GM20000 (cell line): ENCODE data around the gene C1QL1.

Experiments
- DNase-seq: peaks from one replicate; pipeline ENCODE4 v3.0.0; 2012; ENCODE audit warnings: low spot score
- TF ChIP-seq, protein P1 (sequence below): IDR thresholded peaks from 2 replicates; pipeline ENCODE4 v1.5.1; 2012; ENCODE audit warnings: mild to moderate bottlenecking, control low read depth; ENCODE audit errors: extremely low read depth, missing control alignments

C1QL1 gene

DNA sequence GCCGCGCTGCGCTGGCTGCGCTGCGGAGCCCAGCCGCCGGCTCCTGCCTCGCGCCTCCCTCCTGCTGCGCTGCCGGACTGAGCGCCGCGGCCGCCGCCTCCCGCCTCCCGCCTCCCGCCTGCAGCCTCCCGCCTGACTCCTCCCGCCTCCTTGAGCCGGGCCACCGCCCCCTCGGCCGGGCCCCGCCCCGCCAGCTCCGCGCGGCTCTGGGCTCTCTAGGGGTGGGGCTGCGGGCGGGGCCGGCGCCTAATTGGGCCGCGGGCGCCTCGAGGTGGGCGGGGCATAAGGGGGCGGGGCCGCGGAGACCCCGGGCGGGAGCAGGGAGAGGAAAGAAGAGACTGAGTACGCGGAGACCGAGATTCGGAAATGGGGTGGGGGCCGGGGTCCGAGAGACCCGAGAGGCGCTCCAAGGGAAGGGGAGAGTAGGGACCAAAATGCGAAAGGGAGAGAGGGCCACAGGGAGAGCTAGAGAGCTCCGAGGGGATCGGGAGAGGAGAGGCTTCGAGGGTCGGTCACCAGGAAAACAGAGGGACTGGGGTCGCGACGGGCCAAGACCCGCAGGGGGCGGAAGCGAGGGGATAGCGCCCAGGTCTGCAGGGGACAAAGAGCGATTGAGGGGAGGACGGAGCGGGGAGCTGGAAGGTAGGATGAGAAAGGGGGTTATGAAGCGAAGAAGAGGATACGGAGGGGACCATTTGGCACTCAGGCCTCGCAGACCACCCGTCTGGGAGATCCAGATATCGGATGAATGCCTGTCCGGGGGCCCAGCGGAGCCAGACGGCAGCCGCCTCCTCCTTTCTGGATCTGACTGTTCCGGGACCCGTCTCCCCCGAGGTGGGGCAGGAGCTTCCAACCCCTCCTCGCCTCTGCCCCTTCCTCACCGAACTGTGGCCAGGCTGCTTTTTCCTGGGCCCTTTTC lies at the start of gene C1QL1:
TSS of gene C1QL1 (minus strand) at position 79 of the 919 bp plus-strand sequence. CDS start 255 bp downstream, outside the sequence.
- TF ChIP-seq, protein P1, sequence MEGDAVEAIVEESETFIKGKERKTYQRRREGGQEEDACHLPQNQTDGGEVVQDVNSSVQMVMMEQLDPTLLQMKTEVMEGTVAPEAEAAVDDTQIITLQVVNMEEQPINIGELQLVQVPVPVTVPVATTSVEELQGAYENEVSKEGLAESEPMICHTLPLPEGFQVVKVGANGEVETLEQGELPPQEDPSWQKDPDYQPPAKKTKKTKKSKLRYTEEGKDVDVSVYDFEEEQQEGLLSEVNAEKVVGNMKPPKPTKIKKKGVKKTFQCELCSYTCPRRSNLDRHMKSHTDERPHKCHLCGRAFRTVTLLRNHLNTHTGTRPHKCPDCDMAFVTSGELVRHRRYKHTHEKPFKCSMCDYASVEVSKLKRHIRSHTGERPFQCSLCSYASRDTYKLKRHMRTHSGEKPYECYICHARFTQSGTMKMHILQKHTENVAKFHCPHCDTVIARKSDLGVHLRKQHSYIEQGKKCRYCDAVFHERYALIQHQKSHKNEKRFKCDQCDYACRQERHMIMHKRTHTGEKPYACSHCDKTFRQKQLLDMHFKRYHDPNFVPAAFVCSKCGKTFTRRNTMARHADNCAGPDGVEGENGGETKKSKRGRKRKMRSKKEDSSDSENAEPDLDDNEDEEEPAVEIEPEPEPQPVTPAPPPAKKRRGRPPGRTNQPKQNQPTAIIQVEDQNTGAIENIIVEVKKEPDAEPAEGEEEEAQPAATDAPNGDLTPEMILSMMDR, result no peak
- DNase-seq, result peak; percentile 100

DNA sequence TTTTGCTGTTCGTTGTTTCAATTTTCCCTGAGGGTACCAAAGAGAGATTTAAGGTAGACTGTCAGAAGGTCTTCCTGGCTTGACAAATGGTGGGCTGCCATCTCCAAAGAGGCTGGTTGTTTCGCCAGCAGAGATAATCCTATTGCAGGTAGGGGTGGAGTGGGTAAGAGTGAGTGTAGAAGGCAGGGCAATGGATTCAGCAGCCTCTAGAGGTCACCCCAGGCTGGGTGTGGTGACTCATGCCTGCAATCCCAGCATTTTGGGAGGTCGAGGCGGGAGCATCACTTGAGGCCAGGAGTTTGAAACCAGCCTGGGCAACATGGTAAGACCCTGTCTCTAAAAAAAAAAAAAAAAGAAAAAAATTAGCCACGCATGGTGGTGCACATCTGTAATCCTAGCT lies 48.7 kb upstream of the C1QL1 start:
- TF ChIP-seq, protein P1, result peak; percentile 13
- no peak for DNase-seq

DNA sequence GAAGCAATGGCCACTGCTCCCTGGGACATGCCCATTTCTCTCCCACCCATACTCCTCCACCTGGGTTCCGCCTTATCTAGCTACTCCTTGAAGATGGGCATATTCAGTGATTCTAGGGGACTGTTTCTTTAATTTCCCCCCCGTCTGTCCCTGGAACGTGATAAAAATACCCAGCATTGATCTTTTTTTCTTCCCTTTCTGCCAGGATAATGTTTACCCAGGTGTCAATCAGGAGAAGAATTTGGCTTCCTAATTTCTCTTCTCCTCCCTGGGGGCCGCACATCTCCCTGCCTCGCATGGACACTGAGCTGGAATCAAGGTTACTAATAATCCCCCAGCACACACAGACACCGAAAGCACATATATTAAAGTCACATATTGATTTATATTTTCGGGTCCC lies 48.1 kb upstream of the C1QL1 start:
- DNase-seq, result no peak
- TF ChIP-seq, protein P1, result no peak

DNA sequence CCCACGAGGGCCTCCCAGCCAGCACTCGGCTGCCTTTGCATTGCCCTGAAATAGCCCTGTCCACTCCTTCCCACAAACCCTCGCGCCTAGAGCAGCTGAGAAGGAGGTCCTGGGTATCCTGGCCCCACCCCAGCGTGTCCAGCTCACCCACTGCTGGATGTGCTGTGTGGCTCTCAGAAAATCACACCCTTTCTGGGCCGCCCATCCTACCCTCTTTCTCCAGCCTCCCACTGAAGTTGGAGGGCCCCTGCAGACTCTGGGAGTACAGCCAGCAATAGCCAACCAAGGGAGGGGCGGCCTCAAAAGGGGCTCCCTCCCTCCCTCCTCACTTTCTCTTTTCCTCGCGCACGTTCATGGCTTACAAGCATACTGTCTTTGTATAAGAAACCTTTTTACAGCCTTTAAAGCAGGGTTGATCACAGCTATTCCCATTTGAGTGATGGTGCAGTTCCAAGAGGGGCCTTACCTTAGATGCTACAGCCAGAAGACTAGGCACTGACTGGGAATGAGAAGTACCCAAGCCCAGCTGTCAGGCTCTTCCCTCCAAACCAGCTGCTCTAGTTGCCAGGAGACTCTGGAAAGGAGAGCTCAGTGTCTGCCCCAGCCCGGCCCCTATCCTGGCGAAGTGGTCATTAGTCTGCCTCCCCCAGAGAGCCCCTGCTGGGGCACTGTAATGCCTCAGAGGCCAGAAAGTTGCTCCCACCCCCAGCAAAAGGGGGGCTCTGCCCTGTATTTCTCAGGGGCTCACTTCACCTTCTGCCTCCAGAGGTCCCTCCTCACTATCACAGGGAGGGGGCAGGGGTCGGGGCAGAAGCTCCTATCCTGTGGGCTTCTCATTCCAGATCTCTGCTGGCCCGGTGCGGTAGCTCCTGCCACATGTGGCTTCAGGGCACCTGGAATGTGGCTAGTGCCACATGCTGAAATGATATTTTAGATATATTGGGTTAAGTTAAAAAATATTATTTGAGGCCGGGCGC lies 45.2 kb upstream of the C1QL1 start:
- TF ChIP-seq, protein P1, result no peak
- DNase-seq, result no peak

DNA sequence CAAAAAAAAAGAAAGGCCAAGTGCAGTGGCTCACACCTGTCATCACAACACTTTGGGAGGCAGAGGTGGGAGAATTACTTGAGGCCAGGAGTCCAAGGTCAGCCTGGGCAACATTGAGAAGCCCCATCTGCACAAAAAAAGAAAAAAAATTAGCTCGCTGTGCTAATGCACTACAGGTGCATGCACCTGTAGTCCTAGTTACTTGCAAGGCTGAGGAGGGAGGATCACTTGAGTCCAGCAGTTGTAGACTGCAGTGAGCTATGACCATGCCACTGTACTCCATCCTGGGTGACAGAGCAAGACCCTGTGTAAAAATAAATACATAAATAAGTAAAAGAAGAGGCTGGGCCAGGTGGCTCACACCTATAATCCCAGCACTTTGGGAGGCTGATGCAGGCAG lies 43.7 kb upstream of the C1QL1 start:
- DNase-seq, result no peak
- TF ChIP-seq, protein P1, result no peak

DNA sequence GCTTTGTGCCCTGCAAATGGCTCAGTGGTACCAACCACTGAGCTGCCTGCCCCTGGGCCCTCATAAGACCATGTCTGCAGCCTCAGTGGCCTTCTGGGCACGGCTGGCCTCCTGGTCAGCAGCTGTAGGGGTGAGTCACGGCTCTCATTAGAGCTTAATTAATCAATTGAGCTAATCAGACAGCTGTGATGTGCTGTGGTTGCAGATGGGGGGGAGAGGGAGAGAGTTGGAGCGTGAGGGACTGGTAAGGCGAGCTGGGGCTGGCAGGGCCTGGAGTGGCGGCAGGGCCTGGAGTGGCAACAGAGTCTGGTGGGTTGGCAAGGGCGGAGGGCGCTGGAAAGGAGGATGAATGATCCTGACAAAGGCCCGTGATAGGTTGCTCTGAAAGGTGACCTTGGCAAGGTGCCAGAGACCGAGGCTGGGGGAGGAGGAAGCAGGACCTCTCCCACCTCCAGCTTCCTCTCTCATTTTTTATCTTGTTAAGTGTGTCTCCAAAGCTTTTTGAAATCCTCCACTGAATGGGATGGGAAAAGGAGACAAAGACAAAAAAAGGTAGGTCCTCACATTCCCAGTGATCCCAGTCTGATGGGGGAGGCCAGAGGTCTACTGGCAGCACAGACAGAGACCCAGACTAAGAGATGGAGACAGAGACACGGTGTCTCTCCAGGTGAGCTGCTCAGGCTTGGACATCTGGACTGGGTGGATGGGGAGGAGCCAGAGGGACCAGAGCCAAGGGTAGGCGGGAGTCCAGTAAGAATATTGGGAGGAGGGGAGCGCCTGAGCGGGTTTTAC lies 41.8 kb upstream of the C1QL1 start:
- TF ChIP-seq, protein P1, result no peak
- DNase-seq, result no peak
